ENCODE results near the gene CLDN6. TPM values are rescaled to one million over a fixed set of nuclear protein-coding genes. Genes with fewer than 3 reads are reported as not detected.
A peak's percentile ranks its signal among the peaks of the same experiment; 100 is the strongest.

Gene CLDN6
- total RNA-seq, 1 experiment from 2014 or later, result 0.49 TPM

DNA sequence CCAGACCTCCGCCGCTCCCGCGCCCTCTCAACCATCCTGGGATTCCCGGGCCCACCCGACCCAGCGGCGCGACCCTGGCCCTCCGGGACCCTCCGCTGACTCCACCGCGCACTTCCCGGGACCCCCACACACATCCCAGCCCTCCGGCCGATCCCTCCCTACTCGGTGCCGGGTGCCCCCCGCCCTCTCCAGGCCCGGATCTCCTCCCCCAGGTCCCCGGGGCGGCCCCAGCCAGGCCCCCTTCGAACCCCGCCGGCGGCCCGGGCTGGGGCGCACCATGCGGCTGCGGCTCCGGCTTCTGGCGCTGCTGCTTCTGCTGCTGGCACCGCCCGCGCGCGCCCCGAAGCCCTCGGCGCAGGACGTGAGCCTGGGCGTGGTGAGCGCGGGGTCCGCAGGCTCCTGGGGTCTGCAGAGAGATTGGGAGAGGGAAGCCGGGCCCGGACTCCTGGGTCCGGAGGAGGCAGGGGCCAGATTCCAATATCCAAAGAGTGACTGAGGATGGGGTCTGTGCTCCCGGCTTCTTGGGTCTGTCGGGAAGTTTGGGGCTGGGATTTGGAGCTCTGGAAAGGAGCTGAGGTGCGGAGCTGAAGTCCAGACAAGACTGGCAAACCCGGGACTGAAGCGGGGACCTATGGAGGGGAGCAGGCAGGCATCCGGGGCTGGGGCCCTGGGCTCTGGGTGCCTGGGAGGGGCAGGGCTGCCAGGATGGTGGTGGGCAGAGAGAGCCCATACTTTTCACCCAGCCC, 28.8 kb upstream of the CLDN6 start:
- Histone ChIP-seq H3K9ac (ENCODE audit: low read length) (peak overlapping the region; percentile 81), H3K4me1 (ENCODE audit: control insufficient read depth in 1 of 2, insufficient read depth in 2 of 2, low read length in 2 of 2) (peaks cover 5 to 52% of the 10 kb centered on the region in 2 experiments), H3K27me3 (ENCODE audit: insufficient read depth, low read length) (no peaks in the 10 kb centered on the region), H3K9me3 (ENCODE audit: control insufficient read depth in 1 of 2, insufficient read depth in 1 of 2, low read depth in 1 of 2, low read length in 2 of 2) (no peaks in the 10 kb centered on the region), H3K79me2 (ENCODE audit: insufficient read depth, low read length) (no peaks in the 10 kb centered on the region), H3K4me2 (ENCODE audit: low read length) (peak overlapping the region; percentile 99), H3K36me3 (ENCODE audit: control insufficient read depth in 1 of 2, insufficient read depth in 2 of 2, low read length in 2 of 2) (no peaks in the 10 kb centered on the region), H3K9me2 (ENCODE audit: insufficient read depth) (no peaks in the 10 kb centered on the region), H3K27ac (ENCODE audit: low read depth, low read length) (no peak overlapping the region; the same call in 1 of the 2 replicates), H4K20me1 (ENCODE audit: insufficient read depth) (no peaks in the 10 kb centered on the region), H2AFZ (ENCODE audit: low read depth, low read length, poor library complexity, severe bottlenecking) (no peak overlapping the region), H3K4me3 (replicated peaks in 1 of 2; ENCODE audit: low read depth in 1 of 2, low read length in 2 of 2) (peak overlapping the region; percentile 56 to 79)
- no peak for TF ChIP-seq TCF7L2 (IDR thresholded peaks at IDR 0.05; ENCODE audit: borderline replicate concordance, extremely low read depth, insufficient read depth, insufficient read length)
- TF ChIP-seq CBX3 (IDR thresholded peaks at IDR 0.05; ENCODE audit: low read depth), result no peak
- TF ChIP-seq SRF (IDR thresholded peaks at IDR 0.05; ENCODE audit: low read depth), result no peak
- TF ChIP-seq EGR1 (IDR thresholded peaks at IDR 0.05; ENCODE audit: low read depth), result no peak
- TF ChIP-seq, protein P1, sequence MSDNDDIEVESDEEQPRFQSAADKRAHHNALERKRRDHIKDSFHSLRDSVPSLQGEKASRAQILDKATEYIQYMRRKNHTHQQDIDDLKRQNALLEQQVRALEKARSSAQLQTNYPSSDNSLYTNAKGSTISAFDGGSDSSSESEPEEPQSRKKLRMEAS (IDR thresholded peaks at IDR 0.05), result no peak
- TF ChIP-seq, protein P2, sequence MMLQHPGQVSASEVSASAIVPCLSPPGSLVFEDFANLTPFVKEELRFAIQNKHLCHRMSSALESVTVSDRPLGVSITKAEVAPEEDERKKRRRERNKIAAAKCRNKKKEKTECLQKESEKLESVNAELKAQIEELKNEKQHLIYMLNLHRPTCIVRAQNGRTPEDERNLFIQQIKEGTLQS (IDR thresholded peaks at IDR 0.05), result no peak
- TF ChIP-seq ZNF274 (IDR thresholded peaks at IDR 0.05; ENCODE audit: low read depth, low read length), result no peak
- no peak for TF ChIP-seq YY1 (IDR thresholded peaks at IDR 0.05; ENCODE audit: extremely low read depth, insufficient replicate concordance, low read depth, low read length)
- TF ChIP-seq JUND (IDR thresholded peaks at IDR 0.05), result no peak
- no peak for TF ChIP-seq EZH2phosphoT487 (IDR thresholded peaks at IDR 0.05; ENCODE audit: borderline replicate concordance)
- TF ChIP-seq EZH2 (IDR thresholded peaks at IDR 0.05), result no peak
- no peak for TF ChIP-seq ZFX (IDR thresholded peaks at IDR 0.05)
- TF ChIP-seq RAD21 (IDR thresholded peaks at IDR 0.05; ENCODE audit: low read depth), result no peak
- TF ChIP-seq ELF1 (IDR thresholded peaks at IDR 0.05; ENCODE audit: borderline replicate concordance, low read depth), result no peak
- POLR2A ChIA-PET, result interaction anchor here (2.3 kb wide), 1 partner anchor 12 kb away, joined by 6 read pairs; no protein-coding TSS in a partner anchor
- ATAC-seq (peak; percentile 8; the same call in 1 of the 2 replicates), DNase-seq (ENCODE audit: low read depth, low spot score) (no peak)
- CTCF ChIA-PET, result interaction anchor here (4.3 kb wide), 1 partner anchor 12 kb away, joined by 16 read pairs; no protein-coding TSS in a partner anchor
- no TSS peak for BruUV-seq (replicated peaks)
- intact Hi-C loops (cut with micrococcal nuclease), result no loop called here
- RAD21 ChIA-PET (ENCODE audit: low non-redundant PET in 1 of 2, low total read pairs in 2 of 2, uncharacterized antibody in 2 of 2, unreplicated experiment in 2 of 2), result no interaction called here

All from HCT116 (cell line).